ENCODE results near the gene MARCHF5.

The MARCHF5 gene

GRCh38 chr10:92350411-92350810, 59.4 kb downstream of the MARCHF5 start:
- no peak overlapping the region for H3K4me2 ChIP-seq (ENCODE audit: low read depth, low read length)
- no peaks in the 10 kb centered on the region for H3K9me2 ChIP-seq (replicated peaks; ENCODE audit: insufficient read depth, low read length)
- no peaks in the 10 kb centered on the region for H3K79me2 ChIP-seq (ENCODE audit: low read length)
- no peaks in the 10 kb centered on the region for H3K27me3 ChIP-seq (replicated peaks; ENCODE audit: insufficient read depth, low read length)
- H3F3A ChIP-seq (ENCODE audit: insufficient read depth, low read length): no peaks in the 10 kb centered on the region
- H3K9ac ChIP-seq (ENCODE audit: low read length): no peak overlapping the region
- DNase-seq: no peak
- H4K20me1 ChIP-seq (ENCODE audit: insufficient read depth, low read length): no peaks in the 10 kb centered on the region
- no peak overlapping the region for H3K4me3 ChIP-seq (ENCODE audit: low read length)
- H2AFZ ChIP-seq (ENCODE audit: low read length): no peak overlapping the region
- TF ChIP-seq CTCF (IDR thresholded peaks at IDR 0.05; ENCODE audit: low read length) (no peak), EZH2 (optimal IDR thresholded peaks at IDR 0.05; ENCODE audit: low read depth, low read length) (no peak), EZH2phosphoT487 (IDR thresholded peaks at IDR 0.05; ENCODE audit: low read length) (no peak)
- no peaks in the 10 kb centered on the region for H3K9me3 ChIP-seq (replicated peaks; ENCODE audit: insufficient read depth, low read length)
- H3K4me1 ChIP-seq (ENCODE audit: low read length): no peaks in the 10 kb centered on the region
- no peak overlapping the region for H3K27ac ChIP-seq (ENCODE audit: low read length)
- H3K36me3 ChIP-seq (replicated peaks; ENCODE audit: insufficient read depth, low read length): no peaks in the 10 kb centered on the region; the same call in 1 of the 2 replicates

GRCh38 chr10:92354587-92354986, 63.6 kb downstream of the MARCHF5 start:
- Histone ChIP-seq H3K9me2 (replicated peaks; ENCODE audit: insufficient read depth, low read length) (no peaks in the 10 kb centered on the region), H3K79me2 (ENCODE audit: low read length) (no peaks in the 10 kb centered on the region), H3K27ac (ENCODE audit: low read length) (no peak overlapping the region), H3K27me3 (replicated peaks; ENCODE audit: insufficient read depth, low read length) (no peaks in the 10 kb centered on the region), H4K20me1 (ENCODE audit: insufficient read depth, low read length) (no peaks in the 10 kb centered on the region), H3K4me3 (ENCODE audit: low read length) (no peak overlapping the region), H3F3A (ENCODE audit: insufficient read depth, low read length) (no peaks in the 10 kb centered on the region), H3K4me1 (ENCODE audit: low read length) (no peaks in the 10 kb centered on the region), H3K36me3 (replicated peaks; ENCODE audit: insufficient read depth, low read length) (no peaks in the 10 kb centered on the region; the same call in 1 of the 2 replicates), H2AFZ (ENCODE audit: low read length) (no peak overlapping the region), H3K9ac (ENCODE audit: low read length) (no peak overlapping the region), H3K4me2 (ENCODE audit: low read depth, low read length) (no peak overlapping the region), H3K9me3 (replicated peaks; ENCODE audit: insufficient read depth, low read length) (no peaks in the 10 kb centered on the region)
- no peak for DNase-seq
- no peak for TF ChIP-seq EZH2 (optimal IDR thresholded peaks at IDR 0.05; ENCODE audit: low read depth, low read length)
- TF ChIP-seq CTCF (IDR thresholded peaks at IDR 0.05; ENCODE audit: low read length): no peak
- no peak for TF ChIP-seq EZH2phosphoT487 (IDR thresholded peaks at IDR 0.05; ENCODE audit: low read length)

- Histone ChIP-seq H3K9me3 (replicated peaks; ENCODE audit: insufficient read depth, low read length) (no peaks in the 10 kb centered on the region), H3K27ac (ENCODE audit: low read length) (no peak overlapping the region), H3K4me1 (ENCODE audit: low read length) (no peaks in the 10 kb centered on the region), H3K4me2 (ENCODE audit: low read depth, low read length) (no peak overlapping the region), H3K79me2 (ENCODE audit: low read length) (no peaks in the 10 kb centered on the region), H3K9me2 (replicated peaks; ENCODE audit: insufficient read depth, low read length) (no peaks in the 10 kb centered on the region), H3K27me3 (replicated peaks; ENCODE audit: insufficient read depth, low read length) (no peaks in the 10 kb centered on the region), H4K20me1 (ENCODE audit: insufficient read depth, low read length) (no peaks in the 10 kb centered on the region), H3K36me3 (replicated peaks; ENCODE audit: insufficient read depth, low read length) (no peaks in the 10 kb centered on the region; the same call in 1 of the 2 replicates), H3F3A (ENCODE audit: insufficient read depth, low read length) (no peaks in the 10 kb centered on the region), H2AFZ (ENCODE audit: low read length) (no peak overlapping the region), H3K4me3 (ENCODE audit: low read length) (no peak overlapping the region), H3K9ac (ENCODE audit: low read length) (no peak overlapping the region)
- DNase-seq: no peak
- no peak for TF ChIP-seq EZH2 (optimal IDR thresholded peaks at IDR 0.05; ENCODE audit: low read depth, low read length)
- TF ChIP-seq EZH2phosphoT487 (IDR thresholded peaks at IDR 0.05; ENCODE audit: low read length): no peak
- no peak for TF ChIP-seq CTCF (IDR thresholded peaks at IDR 0.05; ENCODE audit: low read length)
Measured at GRCh38 chr10:92356041-92356440, 65.1 kb downstream of the MARCHF5 start.
